H1 (cell line): ENCODE results near the gene FAM162B. TPM values are rescaled to one million over a fixed set of nuclear protein-coding genes. Genes with fewer than 3 reads are reported as not detected.

ENCODE experiments used
- CTCF ChIA-PET: fragments of 300-600 bp; sonication (Branson Sonifier 250); formaldehyde crosslinking; loops from one replicate; lab custom pipeline; 2021; ENCODE audit not compliant: partially characterized antibody; lab: Charles Lee
- POLR2A ChIA-PET: fragments of 300-600 bp; sonication (Branson Sonifier 250); formaldehyde crosslinking; loops from one replicate; lab custom pipeline; 2021; ENCODE audit warnings: inconsistent platforms; ENCODE audit not compliant: partially characterized antibody; lab: Charles Lee
- DNase-seq, 2 experiments: peaks; one replicate each; pipeline versions ENCODE4 v3.0.0 to v3.0.0-alpha.2; 2010 to 2022; ENCODE audit warnings: low spot score in 2 of 2, low read depth in 1 of 2, mixed read lengths in 1 of 2
- FAIRE-seq: peaks from 2 replicates; lab custom pipeline; 2011; peaks lifted over from hg19 to GRCh38; lab: Jason Lieb, UNC
- H2AFZ ChIP-seq: 2 replicates; pipeline ENCODE4 v1.8.1; 2012; ENCODE audit warnings: low read length, inconsistent platforms
- H2AK5ac ChIP-seq: 2 replicates; pipeline ENCODE4 v1.6.1; 2013; ENCODE audit warnings: low read depth, low read length
- H2BK120ac ChIP-seq: replicated peaks from 2 replicates; pipeline ENCODE3; 2013; ENCODE audit warnings: low read depth, low read length, inconsistent platforms
- H2BK12ac ChIP-seq: 2 replicates; pipeline ENCODE4 v1.6.1; 2013; ENCODE audit warnings: low read depth, low read length
- H2BK15ac ChIP-seq: 2 replicates; pipeline ENCODE4 v1.6.1; 2013; ENCODE audit warnings: low read length
- H2BK20ac ChIP-seq: 2 replicates; pipeline ENCODE4 v1.6.1; 2013; ENCODE audit warnings: low read length
- H2BK5ac ChIP-seq: 2 replicates; pipeline ENCODE4 v1.6.1; 2013; ENCODE audit warnings: low read depth, low read length
- H3K14ac ChIP-seq: 2 replicates; pipeline ENCODE4 v1.6.1; 2013; ENCODE audit warnings: inconsistent platforms; ENCODE audit not compliant: insufficient read length
- H3K18ac ChIP-seq: 2 replicates; pipeline ENCODE4 v1.6.1; 2013; ENCODE audit warnings: low read length; ENCODE audit errors: extremely low read depth
- H3K23ac ChIP-seq: 2 replicates; pipeline ENCODE4 v1.6.1; 2013; ENCODE audit warnings: inconsistent platforms; ENCODE audit not compliant: insufficient read length
- H3K23me2 ChIP-seq: 2 replicates; pipeline ENCODE4 v1.6.1; 2013; ENCODE audit warnings: low read depth, low read length
- H3K27ac ChIP-seq: 2 replicates; pipeline ENCODE4 v1.6.1; 2011; ENCODE audit warnings: low read depth, low read length, inconsistent platforms
- H3K27me3 ChIP-seq, 4 experiments: replicated peaks in 1 of 4; 1 replicate in 1 of 4; 2 replicates in 3 of 4; pipeline versions ENCODE4 v1.6.1 to v1.8.1; 2011 to 2013; ENCODE audit warnings: low read length in 3 of 4, mild to moderate bottlenecking in 3 of 4, inconsistent platforms in 2 of 4, mixed read lengths in 2 of 4, moderate library complexity in 1 of 4; ENCODE audit not compliant: control insufficient read depth in 3 of 4, insufficient read depth in 3 of 4; ENCODE audit errors: extremely low read depth in 1 of 4
- H3K36me3 ChIP-seq, 4 experiments: 2 replicates each; pipeline versions ENCODE4 v1.6.1 to v1.8.1; 2011 to 2013; ENCODE audit warnings: mild to moderate bottlenecking in 4 of 4, low read length in 3 of 4, moderate library complexity in 2 of 4, control low read depth in 1 of 4, inconsistent platforms in 1 of 4; ENCODE audit not compliant: insufficient read depth in 4 of 4, control insufficient read depth in 2 of 4
- H3K4ac ChIP-seq: replicated peaks from 2 replicates; pipeline ENCODE3; 2013; ENCODE audit warnings: low read length, low read depth, mixed read lengths, inconsistent platforms; ENCODE audit not compliant: insufficient read length
- H3K4me1 ChIP-seq, 4 experiments: replicated peaks in 1 of 4; 1 replicate in 1 of 4; 2 replicates in 3 of 4; pipeline versions ENCODE4 v1.6.1 to v1.8.1; 2011 to 2013; ENCODE audit warnings: low read length in 3 of 4, inconsistent platforms in 2 of 4, mixed read lengths in 1 of 4; ENCODE audit not compliant: insufficient read depth in 4 of 4, control insufficient read depth in 3 of 4
- H3K4me2 ChIP-seq, 2 experiments: 2 replicates each; pipeline versions ENCODE4 v1.6.1 to v1.8.1; 2011 to 2013; ENCODE audit warnings: low read depth in 2 of 2, low read length in 2 of 2, control low read depth in 1 of 2, inconsistent platforms in 1 of 2, mild to moderate bottlenecking in 1 of 2; ENCODE audit not compliant: insufficient read depth in 1 of 2
- H3K4me3 ChIP-seq, 4 experiments: fragments of 200-600, 300-600 bp in 1 of 4; sonication (generic), shearing (Covaris generic), sonication (Bioruptor Twin) in 1 of 4; 2 replicates each; pipeline versions ENCODE4 v1.5.1 to v1.8.1; 2011 to 2016; ENCODE audit warnings: low read length in 4 of 4, low read depth in 3 of 4, control low read depth in 2 of 4, inconsistent platforms in 2 of 4, mild to moderate bottlenecking in 2 of 4, mixed read lengths in 1 of 4, moderate library complexity in 1 of 4; ENCODE audit not compliant: insufficient read depth in 2 of 4; ENCODE audit errors: extremely low read depth in 1 of 4
- H3K56ac ChIP-seq: replicated peaks from 2 replicates; pipeline ENCODE3; 2013; ENCODE audit warnings: low read depth, mild to moderate bottlenecking, mixed read lengths, low read length, inconsistent platforms; ENCODE audit not compliant: insufficient read length
- H3K79me1 ChIP-seq: 2 replicates; pipeline ENCODE4 v1.6.1; 2013; ENCODE audit warnings: low read depth, low read length, control low read depth
- H3K79me2 ChIP-seq, 2 experiments: 2 replicates each; pipeline versions ENCODE4 v1.6.1 to v1.8.1; 2012 to 2013; ENCODE audit warnings: low read length in 2 of 2, mild to moderate bottlenecking in 2 of 2, inconsistent platforms in 1 of 2; ENCODE audit not compliant: insufficient read depth in 2 of 2, control insufficient read depth in 1 of 2
- H3K9ac ChIP-seq, 4 experiments: replicated peaks in 1 of 4; 1 replicate in 1 of 4; 2 replicates in 3 of 4; pipeline versions ENCODE4 v1.6.1 to v1.8.1; 2011 to 2013; ENCODE audit warnings: low read depth in 3 of 4, low read length in 3 of 4, control low read depth in 2 of 4, mild to moderate bottlenecking in 2 of 4, moderate library complexity in 2 of 4, inconsistent platforms in 1 of 4; ENCODE audit errors: extremely low read depth in 1 of 4
- H3K9me3 ChIP-seq, 2 experiments: 2 replicates each; pipeline versions ENCODE4 v1.6.1 to v1.8.1; 2012 to 2013; ENCODE audit warnings: mild to moderate bottlenecking in 2 of 2, moderate library complexity in 2 of 2, control low read depth in 1 of 2, inconsistent platforms in 1 of 2, low read depth in 1 of 2, low read length in 1 of 2, mixed read lengths in 1 of 2; ENCODE audit not compliant: insufficient read depth in 2 of 2
- H4K20me1 ChIP-seq, 2 experiments: replicated peaks in 1 of 2; 2 replicates each; pipeline versions ENCODE3 to v1.8.1; 2011 to 2013; ENCODE audit warnings: inconsistent platforms in 2 of 2, low read length in 2 of 2, mild to moderate bottlenecking in 1 of 2; ENCODE audit not compliant: insufficient read depth in 2 of 2, control insufficient read depth in 1 of 2
- H4K5ac ChIP-seq: 2 replicates; pipeline ENCODE4 v1.6.1; 2013; ENCODE audit warnings: low read length, low read depth, mixed read lengths, inconsistent platforms; ENCODE audit not compliant: insufficient read length
- H4K8ac ChIP-seq: 2 replicates; pipeline ENCODE4 v1.8.0; 2013; ENCODE audit warnings: mild to moderate bottlenecking, moderate library complexity, low read length, inconsistent platforms; ENCODE audit not compliant: insufficient read depth; ENCODE audit errors: extremely low read depth
- H4K91ac ChIP-seq: replicated peaks from 2 replicates; pipeline ENCODE3; 2013; ENCODE audit warnings: low read length, mixed read lengths, inconsistent platforms; ENCODE audit not compliant: insufficient read length
- BCL11A ChIP-seq, 2 experiments: IDR thresholded peaks; one replicate each; pipeline ENCODE4 v1.6.1; 2011; ENCODE audit warnings: low read depth in 2 of 2, low read length in 2 of 2, mild to moderate bottlenecking in 2 of 2
- CEBPB ChIP-seq: IDR thresholded peaks from 2 replicates; pipeline ENCODE4 v1.6.1; 2012; ENCODE audit warnings: low read depth, low read length
- CHD2 ChIP-seq: IDR thresholded peaks from 2 replicates; pipeline ENCODE4 v1.6.1; 2012; ENCODE audit warnings: low read length, improper control_type of control experiment
- HDAC6 ChIP-seq: IDR thresholded peaks from one replicate; pipeline ENCODE4 v1.7.1; 2012; ENCODE audit warnings: low read depth, mild to moderate bottlenecking, inconsistent platforms, low read length, moderate library complexity
- POLR2A ChIP-seq, 2 experiments: IDR thresholded peaks; 1 replicate in 1 of 2; 2 replicates in 1 of 2; pipeline ENCODE4 v1.6.1; 2011; ENCODE audit warnings: low read depth in 2 of 2, low read length in 2 of 2, mild to moderate bottlenecking in 2 of 2; ENCODE audit errors: control extremely low read depth in 1 of 2
- RFX5 ChIP-seq: IDR thresholded peaks from 2 replicates; pipeline ENCODE4 v1.6.1; 2011; ENCODE audit warnings: low read depth, low read length, improper control_type of control experiment, borderline replicate concordance
- SIN3A ChIP-seq, 2 experiments: IDR thresholded peaks in 1 of 2; conservative IDR thresholded peaks in 1 of 2; 2 replicates each; pipeline ENCODE4 v1.6.1; 2011 to 2012; ENCODE audit warnings: low read length in 2 of 2, improper control_type of control experiment in 1 of 2, low read depth in 1 of 2, mild to moderate bottlenecking in 1 of 2
- SRF ChIP-seq: IDR thresholded peaks from 2 replicates; pipeline ENCODE4 v1.6.1; 2011; ENCODE audit warnings: mild to moderate bottlenecking, low read depth, low read length, moderate library complexity
- SUZ12 ChIP-seq: fragments of 200-600 bp; sonication (generic); IDR thresholded peaks from 2 replicates; pipeline ENCODE4 v1.6.1; 2012; ENCODE audit warnings: mild to moderate bottlenecking, inconsistent platforms, low read length, moderate library complexity, mixed read lengths
- TCF12 ChIP-seq: IDR thresholded peaks from 2 replicates; pipeline ENCODE4 v1.6.1; 2011; ENCODE audit warnings: low read depth, mild to moderate bottlenecking, low read length
- polyA plus RNA-seq, 7 experiments: library from polyadenylated mRNA; depleted of rRNA in 3 of 7; stranded (reverse) in 5 of 7; unstranded in 2 of 7; fragments of >200 nt in 5 of 7; fragments of 200-250 nt in 2 of 7; gene quantifications; 1 replicate in 5 of 7; 2 replicates in 1 of 7; 4 replicates in 1 of 7; pipeline versions ENCODE4 v1.2.1 to v1.2.3, GENCODE V29; 2011 to 2013; ENCODE audit warnings: missing spikeins in 2 of 7, mixed read lengths in 2 of 7
- total RNA-seq: library from RNA; stranded (reverse); fragmentation: NEBNext Ultra II Directional; extraction: Animal tissue kit (Norgen Biotek cat#: 25700); gene quantifications from 2 replicates; pipeline ENCODE4 v1.2.1, GENCODE V29; 2021
- TF ChIP-seq, protein P1 (sequence below): IDR thresholded peaks from 2 replicates; pipeline ENCODE4 v1.6.1; 2012; ENCODE audit warnings: low read length, inconsistent platforms
- TF ChIP-seq, protein P2 (sequence below), 3 experiments: IDR thresholded peaks; 1 replicate in 2 of 3; 2 replicates in 1 of 3; pipeline versions ENCODE4 v1.5.1 to v1.6.1; 2011; ENCODE audit warnings: low read length in 3 of 3, mild to moderate bottlenecking in 3 of 3, inconsistent platforms in 2 of 3, low read depth in 1 of 3, moderate library complexity in 1 of 3; ENCODE audit not compliant: insufficient read depth in 1 of 3; ENCODE audit errors: control extremely low read depth in 1 of 3

Gene FAM162B
- total and polyA plus RNA-seq, 2 of the 8 experiments (the other 6 are each of a cell fraction or from before 2014, with no cell fraction given) = 2.6 to 3.2 TPM

DNA sequence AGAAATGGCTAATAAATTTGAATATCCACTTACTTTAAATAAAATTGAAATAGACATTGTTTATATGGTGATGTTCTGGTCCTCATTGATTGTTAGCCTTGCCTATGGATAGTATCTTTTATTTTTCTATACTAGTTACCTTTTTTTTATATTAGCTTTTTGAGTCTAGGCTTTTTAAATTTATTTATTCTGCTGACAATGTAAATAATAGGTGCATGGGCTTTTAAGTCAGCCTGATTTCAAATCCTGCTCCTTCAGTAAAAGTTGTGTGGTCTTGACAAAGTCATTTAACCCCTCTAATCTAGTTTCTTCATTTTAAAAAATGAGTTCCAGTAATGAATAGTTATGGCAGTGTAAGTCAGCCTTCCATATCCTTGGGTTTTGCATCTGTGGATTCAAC lies 38.6 kb downstream of the FAM162B start:
- H3K79me1 ChIP-seq = no peaks in the 10 kb centered on the region
- ChIA-PET POLR2A (no interaction called here), CTCF (no interaction called here)
- H2AK5ac ChIP-seq = no peak overlapping the region
- H3K36me3 ChIP-seq = peaks cover 2 to 52% (median 10%) of the 10 kb centered on the region in 4 experiments; a peak in 6 of 8 replicates
- H3K9me3 ChIP-seq = no peaks in the 10 kb centered on the region
- DNase-seq (no peak), FAIRE-seq (no peak)
- no peak overlapping the region for H4K5ac ChIP-seq
- H3K4me3 ChIP-seq = no peak overlapping the region
- no peak overlapping the region for H2BK120ac ChIP-seq
- no peak overlapping the region for H2BK12ac ChIP-seq
- no peak overlapping the region for H3K4me2 ChIP-seq
- H3K18ac ChIP-seq = no peak overlapping the region
- H3K27ac ChIP-seq = no peak overlapping the region
- no peak overlapping the region for H2BK15ac ChIP-seq
- H3K23ac ChIP-seq = no peak overlapping the region
- H4K8ac ChIP-seq = no peak overlapping the region
- peaks cover 1% of the 10 kb centered on the region; the same call in 1 of the 2 replicates for H3K23me2 ChIP-seq
- H3K4ac ChIP-seq = no peak overlapping the region
- H3K4me1 ChIP-seq = no peaks in the 10 kb centered on the region
- no peaks in the 10 kb centered on the region for H3K27me3 ChIP-seq
- no peaks in the 10 kb centered on the region for H3K79me2 ChIP-seq
- no peak overlapping the region for H2AFZ ChIP-seq
- H3K56ac ChIP-seq = no peak overlapping the region
- H2BK20ac ChIP-seq = no peak overlapping the region
- H4K20me1 ChIP-seq = peaks cover 0 to 2% of the 10 kb centered on the region in 2 experiments
- H3K14ac ChIP-seq = no peak overlapping the region
- no peak overlapping the region for H4K91ac ChIP-seq
- no peak overlapping the region for H3K9ac ChIP-seq
- H2BK5ac ChIP-seq = no peak overlapping the region
- TF ChIP-seq, protein P1, sequence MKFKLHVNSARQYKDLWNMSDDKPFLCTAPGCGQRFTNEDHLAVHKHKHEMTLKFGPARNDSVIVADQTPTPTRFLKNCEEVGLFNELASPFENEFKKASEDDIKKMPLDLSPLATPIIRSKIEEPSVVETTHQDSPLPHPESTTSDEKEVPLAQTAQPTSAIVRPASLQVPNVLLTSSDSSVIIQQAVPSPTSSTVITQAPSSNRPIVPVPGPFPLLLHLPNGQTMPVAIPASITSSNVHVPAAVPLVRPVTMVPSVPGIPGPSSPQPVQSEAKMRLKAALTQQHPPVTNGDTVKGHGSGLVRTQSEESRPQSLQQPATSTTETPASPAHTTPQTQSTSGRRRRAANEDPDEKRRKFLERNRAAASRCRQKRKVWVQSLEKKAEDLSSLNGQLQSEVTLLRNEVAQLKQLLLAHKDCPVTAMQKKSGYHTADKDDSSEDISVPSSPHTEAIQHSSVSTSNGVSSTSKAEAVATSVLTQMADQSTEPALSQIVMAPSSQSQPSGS = no peak
- no peak for TF ChIP-seq BCL11A (IDR thresholded peaks at IDR 0.05; ENCODE audit: low read depth in 2 of 2, low read length in 2 of 2)
- TF ChIP-seq SRF = no peak
- TF ChIP-seq SUZ12 = no peak
- no peak for TF ChIP-seq POLR2A (IDR thresholded peaks at IDR 0.05; ENCODE audit: control extremely low read depth in 1 of 2, low read depth in 2 of 2, low read length in 2 of 2)
- no peak for TF ChIP-seq RFX5
- no peak for TF ChIP-seq TCF12
- no peak for TF ChIP-seq CHD2
- TF ChIP-seq HDAC6 = no peak
- TF ChIP-seq CEBPB = no peak
- no peak for TF ChIP-seq SIN3A (conservative IDR thresholded peaks at IDR 0.05 in 1 of 2, IDR thresholded peaks at IDR 0.05 in 1 of 2; ENCODE audit: low read depth in 1 of 2, low read length in 2 of 2)
- TF ChIP-seq, protein P2, sequence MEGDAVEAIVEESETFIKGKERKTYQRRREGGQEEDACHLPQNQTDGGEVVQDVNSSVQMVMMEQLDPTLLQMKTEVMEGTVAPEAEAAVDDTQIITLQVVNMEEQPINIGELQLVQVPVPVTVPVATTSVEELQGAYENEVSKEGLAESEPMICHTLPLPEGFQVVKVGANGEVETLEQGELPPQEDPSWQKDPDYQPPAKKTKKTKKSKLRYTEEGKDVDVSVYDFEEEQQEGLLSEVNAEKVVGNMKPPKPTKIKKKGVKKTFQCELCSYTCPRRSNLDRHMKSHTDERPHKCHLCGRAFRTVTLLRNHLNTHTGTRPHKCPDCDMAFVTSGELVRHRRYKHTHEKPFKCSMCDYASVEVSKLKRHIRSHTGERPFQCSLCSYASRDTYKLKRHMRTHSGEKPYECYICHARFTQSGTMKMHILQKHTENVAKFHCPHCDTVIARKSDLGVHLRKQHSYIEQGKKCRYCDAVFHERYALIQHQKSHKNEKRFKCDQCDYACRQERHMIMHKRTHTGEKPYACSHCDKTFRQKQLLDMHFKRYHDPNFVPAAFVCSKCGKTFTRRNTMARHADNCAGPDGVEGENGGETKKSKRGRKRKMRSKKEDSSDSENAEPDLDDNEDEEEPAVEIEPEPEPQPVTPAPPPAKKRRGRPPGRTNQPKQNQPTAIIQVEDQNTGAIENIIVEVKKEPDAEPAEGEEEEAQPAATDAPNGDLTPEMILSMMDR (IDR thresholded peaks at IDR 0.05; ENCODE audit: control extremely low read depth in 1 of 3, insufficient read depth in 1 of 3, low read depth in 1 of 3, low read length in 3 of 3) = no peak
